Spleen (tissue), 11 donors: ENCODE results near the gene EML6. TPM values are rescaled to one million over a fixed set of nuclear protein-coding genes. Genes with fewer than 3 reads are reported as not detected.

Experiments used
- DNase-seq: peaks from one replicate; pipeline ENCODE4 v3.0.0-alpha.2; 2020
- H3K27ac ChIP-seq, 8 donors: fragments of 200-600 bp; sonication (generic) in 7 of 8; 1 replicate in 4 of 8; 2 replicates in 4 of 8; pipeline versions ENCODE4 v1.5.0 to v1.8.0; 2016 to 2021; ENCODE audit warnings: inconsistent platforms in 4 of 8, mild to moderate bottlenecking in 4 of 8, moderate library complexity in 1 of 8
- H3K27me3 ChIP-seq, 7 donors: fragments of 200-600 bp; sonication (generic) in 6 of 7; replicated peaks in 1 of 7; 1 replicate in 4 of 7; 2 replicates in 3 of 7; pipeline versions ENCODE4 v1.5.0 to v1.8.0; 2016 to 2021; ENCODE audit warnings: inconsistent platforms in 3 of 7, mild to moderate bottlenecking in 1 of 7
- H3K36me3 ChIP-seq, 6 donors: fragments of 200-600 bp; sonication (generic) in 5 of 6; 1 replicate in 4 of 6; 2 replicates in 2 of 6; pipeline versions ENCODE4 v1.5.0 to v1.8.0; 2016 to 2021; ENCODE audit warnings: inconsistent platforms in 2 of 6
- H3K4me1 ChIP-seq, 6 donors: fragments of 200-600 bp; sonication (generic) in 5 of 6; 1 replicate in 3 of 6; 2 replicates in 3 of 6; pipeline versions ENCODE4 v1.5.0 to v1.8.0; 2016 to 2021; ENCODE audit warnings: inconsistent platforms in 3 of 6
- H3K4me3 ChIP-seq, 8 donors: fragments of 200-600 bp; sonication (generic) in 7 of 8; 1 replicate in 4 of 8; 2 replicates in 4 of 8; pipeline versions ENCODE4 v1.5.0 to v1.8.0; 2016 to 2021; ENCODE audit warnings: inconsistent platforms in 4 of 8, mild to moderate bottlenecking in 4 of 8, moderate library complexity in 2 of 8
- H3K9me3 ChIP-seq, 8 donors: fragments of 200-600 bp; sonication (generic) in 7 of 8; 1 replicate in 4 of 8; 2 replicates in 4 of 8; pipeline versions ENCODE4 v1.5.0 to v1.8.0; 2016 to 2021; ENCODE audit warnings: inconsistent platforms in 4 of 8
- POLR2A ChIP-seq, 3 donors: fragments of 450-650 bp; IDR thresholded peaks; one replicate each; pipeline ENCODE4 v1.5.1; 2017; ENCODE audit warnings: antibody characterized with exemption in 3 of 3, mild to moderate bottlenecking in 1 of 3
- POLR2AphosphoS5 ChIP-seq, 3 donors: sonication (generic); formaldehyde crosslinking; IDR thresholded peaks; one replicate each; pipeline ENCODE4 v1.5.1; 2017; ENCODE audit warnings: antibody characterized with exemption in 3 of 3
- WGBS, 5 donors: extraction: QIAGEN DNeasy Blood & Tissue Kit in 3 of 5; methylation state at CpG; one replicate each; pipeline versions ENCODE4 v1.1.5 to v1.1.7; 2013 to 2018; 5-methylcytosine and 5-hydroxymethylcytosine counted together
- intact Hi-C: fragments of 100-400 bp; cut with DNase I; formaldehyde crosslinking; loops from one replicate; pipeline ENCODE4 v1.15.0; 2023; ENCODE audit warnings: low total_unique reads
- polyA plus RNA-seq, 3 donors: library from polyadenylated mRNA; stranded (reverse); fragments of 200-250 nt; gene quantifications; one replicate each; pipeline ENCODE4 v1.2.1, GENCODE V29; 2013
- total RNA-seq, 7 donors: library from RNA; depleted of rRNA in 3 of 7; stranded (reverse); fragments of >200 nt in 3 of 7; fragmentation: NEBNext Ultra II Directional in 4 of 7; extraction: Animal tissue kit (Norgen Biotek cat#: 25700) in 4 of 7; gene quantifications; one replicate each; pipeline versions ENCODE4 v1.1.0 to v1.2.1, GENCODE V29; 2016 to 2021
- TF ChIP-seq, protein P1 (sequence below), 11 experiments: fragments of 200-600 bp in 7 of 11; fragments of 450-650 bp in 4 of 11; sonication (generic) in 4 of 11; IDR thresholded peaks in 8 of 11; conservative IDR thresholded peaks in 3 of 11; 1 replicate in 7 of 11; 2 replicates in 4 of 11; pipeline versions ENCODE4 v1.4.0 to v1.8.0; 2016 to 2021; ENCODE audit warnings: antibody characterized with exemption in 11 of 11, inconsistent platforms in 4 of 11, mild to moderate bottlenecking in 1 of 11
- donor health status: healthy with polysubstance abuse.
- donor health status: DM: no; HTN: no; CAD: no; lungs with moderate emphysema.
- donor health status: DM: no; HTN: no; CAD: no.
- donor health status: Bipolar disorder and iron deficiency.
- donor health status: healthy.
- donor health status: DM: no; HTN: no; CAD: no.
- donor health status: DM: yes; HTN: yes; CAD: no.

Gene EML6
- total and polyA plus RNA-seq, 10 donors: 4.7 to 18.2 (median 7.6) TPM

DNA sequence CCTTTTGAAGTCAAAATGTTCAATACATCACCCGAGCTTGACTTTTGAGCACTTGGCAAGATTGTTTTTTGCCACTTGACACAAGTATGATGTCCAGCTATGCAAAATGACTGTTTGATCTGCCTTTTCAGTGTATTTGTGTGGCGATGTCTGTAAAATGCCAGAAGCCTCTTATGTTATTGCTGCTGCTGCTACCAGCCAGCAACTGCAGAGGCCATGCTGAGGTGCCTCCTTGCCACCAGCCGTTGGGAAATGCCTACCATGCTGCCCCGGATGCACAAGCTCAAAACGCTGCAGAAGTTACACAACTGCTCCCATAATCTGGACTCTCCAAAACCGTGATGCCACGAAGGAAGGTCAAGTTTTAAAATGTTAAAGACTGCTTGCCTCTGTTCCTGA is 246.5 kb downstream of the EML6 start:
- Histone ChIP-seq H3K4me3 (no peak overlapping the region), H3K36me3 (peaks cover 0 to 93% (median 15%) of the 10 kb centered on the region in 6 donors), H3K27me3 (no peaks in the 10 kb centered on the region), H3K27ac (no peak overlapping the region), H3K9me3 (no peaks in the 10 kb centered on the region), H3K4me1 (peaks cover 0 to 24% (median 7%) of the 10 kb centered on the region in 6 donors)
- 79 to 91% (median 84%) methylated on average over 7 of the region's 7 CpGs for WGBS, 5 donors
- TF ChIP-seq POLR2AphosphoS5 (IDR thresholded peaks at IDR 0.05) (peak in 1 of 3 donors; percentile 18), POLR2A (IDR thresholded peaks at IDR 0.05) (no peak)
- no peak for DNase-seq
- intact Hi-C loops: no loop called here

DNA sequence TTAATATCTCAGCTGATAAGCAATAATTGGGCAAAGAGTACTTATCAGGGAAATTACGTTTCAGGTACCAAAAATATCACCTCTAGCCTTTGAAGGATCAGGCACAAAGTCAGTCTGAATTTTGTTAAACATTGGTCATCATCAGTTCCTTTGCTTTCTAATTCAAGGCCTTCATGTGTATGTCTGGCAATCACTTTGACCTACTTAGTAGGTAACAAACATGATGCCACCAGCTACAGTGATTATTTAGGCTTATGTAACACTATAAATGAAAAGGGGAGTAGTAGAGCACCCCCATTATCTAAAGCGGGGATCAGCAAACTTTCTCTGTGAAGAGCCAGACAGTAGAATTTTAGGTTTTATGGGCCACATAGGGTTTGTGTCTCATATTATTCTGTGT is 251.7 kb downstream of the EML6 start:
- Histone ChIP-seq H3K4me3 (no peak overlapping the region), H3K27ac (no peak overlapping the region), H3K27me3 (no peaks in the 10 kb centered on the region), H3K36me3 (peaks cover 0 to 63% (median 11%) of the 10 kb centered on the region in 6 donors), H3K9me3 (no peaks in the 10 kb centered on the region), H3K4me1 (peaks cover 4 to 52% (median 32%) of the 10 kb centered on the region in 6 donors)
- no peak for DNase-seq
- TF ChIP-seq POLR2A (IDR thresholded peaks at IDR 0.05) (no peak), POLR2AphosphoS5 (IDR thresholded peaks at IDR 0.05) (no peak)
- TF ChIP-seq, protein P1, sequence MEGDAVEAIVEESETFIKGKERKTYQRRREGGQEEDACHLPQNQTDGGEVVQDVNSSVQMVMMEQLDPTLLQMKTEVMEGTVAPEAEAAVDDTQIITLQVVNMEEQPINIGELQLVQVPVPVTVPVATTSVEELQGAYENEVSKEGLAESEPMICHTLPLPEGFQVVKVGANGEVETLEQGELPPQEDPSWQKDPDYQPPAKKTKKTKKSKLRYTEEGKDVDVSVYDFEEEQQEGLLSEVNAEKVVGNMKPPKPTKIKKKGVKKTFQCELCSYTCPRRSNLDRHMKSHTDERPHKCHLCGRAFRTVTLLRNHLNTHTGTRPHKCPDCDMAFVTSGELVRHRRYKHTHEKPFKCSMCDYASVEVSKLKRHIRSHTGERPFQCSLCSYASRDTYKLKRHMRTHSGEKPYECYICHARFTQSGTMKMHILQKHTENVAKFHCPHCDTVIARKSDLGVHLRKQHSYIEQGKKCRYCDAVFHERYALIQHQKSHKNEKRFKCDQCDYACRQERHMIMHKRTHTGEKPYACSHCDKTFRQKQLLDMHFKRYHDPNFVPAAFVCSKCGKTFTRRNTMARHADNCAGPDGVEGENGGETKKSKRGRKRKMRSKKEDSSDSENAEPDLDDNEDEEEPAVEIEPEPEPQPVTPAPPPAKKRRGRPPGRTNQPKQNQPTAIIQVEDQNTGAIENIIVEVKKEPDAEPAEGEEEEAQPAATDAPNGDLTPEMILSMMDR (IDR thresholded peaks at IDR 0.05 in 8 of 11, conservative IDR thresholded peaks at IDR 0.05 in 3 of 11): no peak
- 91 to 100% (median 96%) methylated on average over 2 of the region's 2 CpGs for WGBS, 5 donors
- intact Hi-C loops: no loop called here

DNA sequence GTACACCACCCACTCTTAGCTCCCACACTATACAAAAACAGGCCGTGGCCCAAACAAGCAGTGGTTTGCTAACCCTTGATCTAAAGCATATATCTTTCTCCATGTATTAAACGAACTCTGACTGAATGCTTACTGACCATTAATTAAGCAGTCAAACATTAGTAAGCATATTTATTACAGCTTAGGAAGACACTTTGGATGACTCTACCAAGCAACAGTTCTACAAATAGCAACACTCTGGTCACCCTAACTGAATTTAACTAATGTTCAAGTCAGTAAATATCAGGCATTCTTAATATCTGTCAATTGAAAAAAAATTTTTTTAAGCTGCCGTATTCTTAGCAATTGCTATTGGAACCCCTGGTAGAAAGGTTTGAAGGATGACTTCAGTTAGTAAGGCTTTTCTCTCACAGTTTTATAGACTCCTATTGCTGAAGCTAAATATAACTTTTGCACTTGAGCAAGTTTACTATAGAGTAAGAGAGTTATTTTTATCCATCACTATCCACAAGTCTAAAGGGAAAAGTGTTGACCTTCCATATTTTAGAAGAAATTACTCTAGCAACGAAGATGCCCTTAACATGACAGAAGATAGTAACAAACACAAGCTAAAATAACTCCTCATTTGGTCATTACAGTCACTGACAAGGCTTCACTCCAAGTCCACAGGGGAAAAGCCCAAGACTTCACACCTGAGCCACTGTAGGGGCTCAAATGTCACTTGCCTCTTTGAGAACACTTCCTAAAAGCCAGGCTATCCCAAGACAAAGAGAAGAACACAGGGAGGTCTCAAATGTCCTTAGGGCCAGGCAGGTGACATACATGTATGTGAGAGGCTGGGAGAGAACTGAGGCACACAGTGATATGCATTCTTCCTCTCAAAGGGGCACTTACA is 252.4 kb downstream of the EML6 start:
- peak in 1 of 3 donors; percentile 8 for TF ChIP-seq POLR2AphosphoS5 (IDR thresholded peaks at IDR 0.05)
- no peak for TF ChIP-seq POLR2A (IDR thresholded peaks at IDR 0.05)
- H3K27ac ChIP-seq: peak overlapping the region in 2 of 8 donors; percentile 12 to 45
- intact Hi-C loops: no loop called here
- H3K36me3 ChIP-seq: peaks cover 0 to 60% (median 7%) of the 10 kb centered on the region in 6 donors
- no peaks in the 10 kb centered on the region for H3K9me3 ChIP-seq
- 81 to 93% (median 87%) methylated on average over 4 of the region's 4 CpGs for WGBS, 5 donors
- DNase-seq: no peak
- peaks cover 4 to 57% (median 36%) of the 10 kb centered on the region in 6 donors for H3K4me1 ChIP-seq
- no peaks in the 10 kb centered on the region for H3K27me3 ChIP-seq
- H3K4me3 ChIP-seq: no peak overlapping the region

DNA sequence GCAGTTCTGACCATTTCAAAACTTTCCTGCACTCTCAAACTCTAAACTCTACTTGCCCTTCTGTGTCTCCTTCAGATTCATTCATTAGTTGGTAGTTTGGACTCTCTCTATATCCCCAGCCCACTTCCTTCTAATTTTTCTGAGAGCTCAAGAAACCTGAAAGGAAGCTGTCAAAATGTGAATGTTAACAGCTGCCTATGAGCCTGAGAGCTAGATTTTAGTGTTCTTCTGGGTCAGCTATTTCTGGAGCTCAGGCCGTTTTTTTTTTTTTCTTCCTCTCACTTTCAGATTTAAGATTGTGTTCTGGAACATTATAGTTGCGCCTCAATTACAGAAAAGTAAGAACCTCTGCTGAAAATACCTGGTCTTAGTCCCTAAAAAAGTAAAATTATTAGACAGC is 253.7 kb downstream of the EML6 start:
- peak overlapping the region in 4 of 8 donors; percentile 25 to 56 (median 41) for H3K27ac ChIP-seq
- H3K27me3 ChIP-seq: no peaks in the 10 kb centered on the region

More for the DNA sequence above, 253.7 kb downstream of the EML6 start:
- Histone ChIP-seq H3K36me3 (peaks cover 0 to 60% (median 14%) of the 10 kb centered on the region in 6 donors), H3K9me3 (no peaks in the 10 kb centered on the region), H3K4me1 (peaks cover 4 to 66% (median 40%) of the 10 kb centered on the region in 6 donors), H3K4me3 (no peak overlapping the region)
- 33 to 40% (median 35%) methylated on average over 2 of the region's 2 CpGs for WGBS, 5 donors
- DNase-seq: no peak
- TF ChIP-seq, protein P1 (IDR thresholded peaks at IDR 0.05 in 8 of 11, conservative IDR thresholded peaks at IDR 0.05 in 3 of 11): no peak
- TF ChIP-seq POLR2A (IDR thresholded peaks at IDR 0.05): no peak
- no peak for TF ChIP-seq POLR2AphosphoS5 (IDR thresholded peaks at IDR 0.05)
- intact Hi-C loops: no loop called here
